HCT116 (cell line): Measurements from ENCODE around the gene ZNF792.

Experiments used
- ATF3 ChIP-seq: IDR thresholded peaks from 2 replicates; pipeline ENCODE4 v1.6.1; 2012
- CTCF ChIP-seq, 3 experiments: fragments of 200-600 bp in 1 of 3; sonication (generic) in 1 of 3; IDR thresholded peaks in 2 of 3; conservative IDR thresholded peaks in 1 of 3; 2 replicates each; pipeline ENCODE4 v1.5.1; 2012 to 2017; ENCODE audit warnings: low read depth in 2 of 3, low read length in 2 of 3, antibody characterized with exemption in 1 of 3, borderline replicate concordance in 1 of 3, control low read depth in 1 of 3, mild to moderate bottlenecking in 1 of 3, mixed read lengths in 1 of 3, mixed run types in 1 of 3, moderate library complexity in 1 of 3; ENCODE audit not compliant: insufficient read depth in 1 of 3
- EZH2 ChIP-seq: fragments of 200-600 bp; sonication (generic); IDR thresholded peaks from 2 replicates; pipeline ENCODE4 v1.6.1; 2017; ENCODE audit warnings: antibody characterized with exemption, mixed run types
- EZH2phosphoT487 ChIP-seq: fragments of 200-600 bp; IDR thresholded peaks from 2 replicates; pipeline ENCODE4 v1.6.1; 2018; ENCODE audit warnings: antibody characterized with exemption, borderline replicate concordance
- MAX ChIP-seq: IDR thresholded peaks from 2 replicates; pipeline ENCODE4 v1.6.1; 2012
- POLR2A ChIP-seq: IDR thresholded peaks from 2 replicates; pipeline ENCODE4 v1.7.0; 2011; ENCODE audit warnings: borderline replicate concordance; ENCODE audit not compliant: insufficient read depth, insufficient read length; ENCODE audit errors: extremely low read depth
- POLR2AphosphoS5 ChIP-seq: IDR thresholded peaks from 2 replicates; pipeline ENCODE4 v1.6.1; 2011; ENCODE audit warnings: mild to moderate bottlenecking, low read depth, low read length, moderate library complexity
- REST ChIP-seq: IDR thresholded peaks from 2 replicates; pipeline ENCODE4 v1.6.1; 2012; ENCODE audit warnings: low read depth
- SP1 ChIP-seq: IDR thresholded peaks from 2 replicates; pipeline ENCODE4 v1.6.1; 2012; ENCODE audit warnings: low read depth
- TCF7L2 ChIP-seq: IDR thresholded peaks from 2 replicates; pipeline ENCODE4 v1.7.0; 2011; ENCODE audit warnings: borderline replicate concordance, inconsistent platforms; ENCODE audit not compliant: insufficient read depth, insufficient read length; ENCODE audit errors: extremely low read depth
- YY1 ChIP-seq: IDR thresholded peaks from 2 replicates; pipeline ENCODE4 v1.6.1; 2011; ENCODE audit warnings: low read length, low read depth, moderate library complexity, mild to moderate bottlenecking; ENCODE audit not compliant: insufficient replicate concordance; ENCODE audit errors: extremely low read depth
- ZNF274 ChIP-seq: fragments of 200-500 bp; sonication (Bioruptor generic); IDR thresholded peaks from 2 replicates; pipeline ENCODE4 v1.6.1; 2014; ENCODE audit warnings: mild to moderate bottlenecking, low read depth, low read length, inconsistent platforms

- TF ChIP-seq CTCF (IDR thresholded peaks at IDR 0.05 in 2 of 3, conservative IDR thresholded peaks at IDR 0.05 in 1 of 3; ENCODE audit: borderline replicate concordance in 1 of 3, insufficient read depth in 1 of 3, low read depth in 2 of 3, low read length in 2 of 3), result no peak
- no peak for TF ChIP-seq ATF3
- no peak for TF ChIP-seq POLR2A
- TF ChIP-seq ZNF274, result peak; percentile 72
- no peak for TF ChIP-seq EZH2phosphoT487
- no peak for TF ChIP-seq YY1
- TF ChIP-seq POLR2AphosphoS5, result no peak
- no peak for TF ChIP-seq REST
- TF ChIP-seq EZH2, result no peak
- TF ChIP-seq TCF7L2, result no peak
- no peak for TF ChIP-seq SP1
- no peak for TF ChIP-seq MAX
Measured at GRCh38 chr19:34943861-34944573, 20.0 kb downstream of the ZNF792 start.
